SK-N-SH treated with all-trans-retinoic acid at 6 μM for 48 hours (cell line): ENCODE measurements around the gene GABRA1.

Experiments
- ARNTL ChIP-seq: fragments of 450-650 bp; formaldehyde crosslinking; IDR thresholded peaks from 2 replicates; pipeline ENCODE4 v1.5.0; 2020; ENCODE audit warnings: low read depth, mild to moderate bottlenecking, moderate library complexity, borderline replicate concordance
- BACH2 ChIP-seq: fragments of 250-450 bp; sonication (Bioruptor Pico); IDR thresholded peaks from 2 replicates; pipeline ENCODE4 v1.9.0; 2021; ENCODE audit warnings: mild to moderate bottlenecking, borderline replicate concordance
- PPARA ChIP-seq: fragments of 250-450 bp; sonication (Bioruptor Pico); IDR thresholded peaks from 2 replicates; pipeline ENCODE4 v1.5.0; 2020; ENCODE audit warnings: mild to moderate bottlenecking, borderline replicate concordance
- RARB ChIP-seq: fragments of 250-450 bp; sonication (Bioruptor Pico); IDR thresholded peaks from 2 replicates; pipeline ENCODE4 v1.8.0; 2021; ENCODE audit warnings: mild to moderate bottlenecking, moderate library complexity
- ZFP3 ChIP-seq: fragments of 250-450 bp; sonication (Bioruptor Pico); IDR thresholded peaks from 2 replicates; pipeline ENCODE4 v1.5.0; 2020; ENCODE audit warnings: mild to moderate bottlenecking, moderate library complexity
- ZNF565 ChIP-seq: fragments of 450-650 bp; formaldehyde crosslinking; conservative IDR thresholded peaks from 2 replicates; pipeline ENCODE4 v1.5.0; 2020; ENCODE audit warnings: low read depth, mild to moderate bottlenecking, moderate library complexity

GRCh38 chr5:161850491-161850890 is 2.6 kb downstream of the GABRA1 start:
- TF ChIP-seq RARB (CRISPR knock-in tag) (no peak), PPARA (CRISPR knock-in tag) (no peak), BACH2 (CRISPR knock-in tag) (no peak), ZNF565 (CRISPR knock-in tag) (no peak), ARNTL (CRISPR knock-in tag) (no peak), ZFP3 (no peak)
